ENCODE measurements around the gene CACNA1C.

The CACNA1C gene

DNA sequence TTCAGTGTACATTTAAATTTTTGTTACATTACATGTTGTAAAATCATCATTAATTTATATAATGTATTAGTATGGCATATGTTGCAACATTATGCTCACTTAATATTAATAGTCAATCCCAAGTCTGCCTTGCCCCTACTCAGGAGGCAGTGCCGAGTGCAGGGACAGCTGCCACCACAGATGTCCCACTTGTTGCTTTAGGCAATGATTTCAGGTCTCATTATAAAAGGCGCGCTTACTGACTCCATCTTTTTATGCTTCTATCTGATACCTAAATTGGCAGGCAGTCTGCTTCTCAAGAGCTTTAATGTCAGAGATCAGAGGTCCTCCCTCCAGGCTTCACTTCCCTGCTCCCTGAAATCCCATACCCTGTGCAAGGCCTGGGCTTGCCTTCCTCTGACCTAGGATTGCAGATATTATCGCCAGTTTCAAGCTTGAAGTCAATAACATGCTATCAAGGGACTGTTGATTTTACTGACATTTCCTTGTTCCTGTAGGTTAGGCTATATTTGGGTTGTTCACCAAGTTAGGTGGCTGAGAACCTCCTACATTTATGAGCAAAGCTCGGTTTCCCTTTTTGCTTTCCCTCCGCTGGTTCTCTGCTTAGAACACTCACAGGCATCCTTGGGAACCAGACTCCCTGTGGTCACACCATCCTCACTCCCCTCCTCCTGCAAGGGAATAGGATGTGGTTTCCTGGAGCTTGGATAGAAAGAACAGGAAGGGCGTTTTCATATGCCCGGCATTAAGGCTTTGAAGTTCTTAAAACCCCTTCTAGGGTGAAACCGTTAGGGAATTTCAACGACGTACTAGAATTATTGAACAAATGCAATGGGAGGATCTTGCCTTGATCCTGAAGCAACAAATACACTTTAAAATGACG lies 533.6 kb downstream of the CACNA1C start:
- DNase-seq (ENCODE audit: insufficient read length, low spot score) (no peak), FAIRE-seq (no peak)

DNA sequence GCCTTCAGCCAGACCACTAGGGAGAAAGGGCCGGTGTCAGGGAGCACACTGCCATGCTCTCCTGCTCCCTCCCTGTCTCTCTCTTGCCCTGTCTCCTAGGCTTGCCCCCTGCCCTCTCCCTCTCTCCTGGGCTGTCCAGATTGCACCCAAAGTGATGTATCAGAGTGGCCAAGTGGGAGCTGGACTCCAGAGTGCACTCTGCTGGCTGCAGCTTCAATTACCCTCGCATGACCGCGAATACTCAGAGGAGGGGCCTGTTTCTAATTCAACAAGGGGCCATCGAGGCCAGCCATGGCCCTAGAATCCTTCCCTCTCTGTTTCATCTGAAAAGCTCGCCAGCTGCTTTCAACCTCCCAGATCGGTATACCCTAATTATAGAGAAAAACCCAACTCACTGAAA lies 535.6 kb downstream of the CACNA1C start:
- no peak for DNase-seq (ENCODE audit: insufficient read length, low spot score)

DNA sequence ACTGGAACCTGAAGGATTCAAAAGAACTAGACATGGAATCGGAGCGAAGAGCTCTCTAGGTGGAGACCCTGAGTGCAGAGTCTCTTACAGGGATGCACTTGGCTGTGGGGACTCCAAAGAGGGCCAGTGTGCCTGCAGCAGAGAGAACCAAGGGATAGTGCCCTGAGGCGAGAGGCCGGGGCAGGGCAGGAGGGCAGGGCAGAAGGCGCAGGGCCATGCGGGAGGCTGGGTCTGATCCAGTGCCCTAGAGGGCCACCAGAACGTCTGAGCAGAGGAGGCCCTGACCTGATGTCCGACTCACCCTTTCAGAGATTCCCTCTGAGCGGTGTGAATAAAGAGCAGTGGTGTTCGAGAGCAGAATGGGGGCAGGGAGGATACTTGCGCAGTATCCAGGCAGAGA lies 536.6 kb downstream of the CACNA1C start:
- DNase-seq (ENCODE audit: insufficient read length, low spot score) = no peak
- FAIRE-seq = no peak

More for the DNA sequence above, 535.6 kb downstream of the CACNA1C start:
- no peak for FAIRE-seq

DNA sequence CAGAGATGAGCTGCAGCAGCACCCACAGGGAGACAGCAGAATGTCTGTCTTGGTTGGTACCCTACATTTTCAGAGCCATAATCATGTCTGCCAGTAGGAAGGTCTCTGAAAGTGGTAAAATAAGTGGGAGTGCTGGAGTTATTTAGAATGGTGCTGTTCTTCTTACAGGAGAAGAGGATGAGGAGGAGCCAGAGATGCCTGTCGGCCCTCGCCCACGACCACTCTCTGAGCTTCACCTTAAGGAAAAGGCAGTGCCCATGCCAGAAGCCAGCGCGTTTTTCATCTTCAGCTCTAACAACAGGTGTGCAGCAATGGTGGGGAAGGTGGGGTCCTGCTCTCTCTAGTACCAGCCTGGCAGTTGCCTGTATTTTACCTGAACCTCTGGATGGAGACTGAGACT lies 540.3 kb downstream of the CACNA1C start:
- no peak for DNase-seq (ENCODE audit: insufficient read length, low spot score)
- no peak for FAIRE-seq

DNA sequence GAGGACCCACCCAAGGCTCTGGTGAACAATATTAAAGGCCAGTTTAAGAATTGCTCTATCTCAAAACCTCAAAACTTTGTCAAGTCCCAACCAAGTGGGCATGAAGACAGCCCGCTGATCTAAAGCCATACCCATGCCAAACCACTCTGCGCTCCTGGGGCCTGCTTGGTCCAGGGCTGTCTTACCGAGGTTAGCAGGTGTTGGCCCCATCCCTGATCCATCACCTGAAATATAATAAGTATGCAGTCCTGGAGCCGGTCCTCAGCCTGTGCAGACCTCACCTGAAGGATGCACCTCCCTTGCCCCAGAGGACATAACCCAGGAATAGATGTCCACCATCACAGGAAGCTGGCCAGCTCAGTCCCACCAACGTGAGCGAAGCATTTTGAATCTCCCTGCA lies 543.7 kb downstream of the CACNA1C start:
- DNase-seq (ENCODE audit: insufficient read length, low spot score) (no peak), FAIRE-seq (no peak)

DNA sequence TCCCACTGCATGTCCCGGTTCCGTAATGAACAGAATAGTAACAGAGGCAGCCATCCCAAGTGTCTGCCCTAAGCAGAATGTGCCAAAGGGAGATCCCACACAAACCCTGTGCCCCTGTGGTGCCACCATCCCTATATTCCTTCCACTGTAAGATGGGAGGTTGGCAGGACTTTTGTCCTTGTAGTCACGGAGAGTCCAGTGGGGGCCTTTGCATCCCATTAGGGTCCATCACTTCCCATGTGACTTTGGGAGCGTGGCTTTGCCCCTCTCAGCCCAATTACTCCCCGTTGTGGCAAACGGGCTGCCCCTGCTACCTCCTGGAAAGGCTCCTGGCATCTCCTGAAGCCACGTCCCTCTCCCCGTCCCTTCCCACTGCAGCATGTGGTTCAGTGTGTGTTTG lies 552.5 kb downstream of the CACNA1C start:
- FAIRE-seq (no peak), DNase-seq (ENCODE audit: insufficient read length, low spot score) (no peak)

DNA sequence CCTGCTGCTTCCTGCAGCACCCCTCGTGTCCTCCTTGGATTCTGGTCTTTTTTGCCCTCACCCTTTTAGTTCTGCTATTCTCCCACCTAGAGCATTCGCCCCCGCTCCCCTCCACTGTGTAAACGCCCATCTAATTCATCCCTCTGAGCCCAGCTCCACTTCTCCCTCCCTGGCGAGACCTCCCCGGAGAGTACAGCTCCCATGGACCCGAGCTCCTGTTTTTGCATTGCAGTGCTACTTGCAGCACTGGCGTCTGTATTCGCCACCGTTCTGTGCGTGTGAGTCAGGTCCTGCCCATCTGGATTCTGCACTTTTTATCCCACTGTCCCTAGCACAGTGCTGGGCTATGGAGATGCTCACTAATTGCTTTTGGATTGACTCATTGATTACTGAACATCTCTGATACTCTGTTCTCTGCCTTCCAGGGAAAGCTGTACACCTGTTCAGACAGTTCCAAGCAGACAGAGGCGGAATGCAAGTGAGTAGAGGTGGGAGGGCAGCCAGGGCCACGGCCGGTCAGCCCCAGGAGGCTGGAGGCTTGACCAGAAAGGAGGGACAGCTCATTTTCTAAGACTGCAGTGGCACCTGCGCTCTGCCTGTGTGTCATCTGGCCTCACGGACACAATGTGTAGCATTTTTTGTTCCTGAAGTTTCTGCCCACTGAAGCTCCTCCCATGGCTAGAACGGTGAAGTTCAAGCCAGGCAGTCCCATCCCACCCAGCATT lies 553.6 kb downstream of the CACNA1C start:
- DNase-seq (ENCODE audit: insufficient read length, low spot score) (no peak), FAIRE-seq (no peak)

DNA sequence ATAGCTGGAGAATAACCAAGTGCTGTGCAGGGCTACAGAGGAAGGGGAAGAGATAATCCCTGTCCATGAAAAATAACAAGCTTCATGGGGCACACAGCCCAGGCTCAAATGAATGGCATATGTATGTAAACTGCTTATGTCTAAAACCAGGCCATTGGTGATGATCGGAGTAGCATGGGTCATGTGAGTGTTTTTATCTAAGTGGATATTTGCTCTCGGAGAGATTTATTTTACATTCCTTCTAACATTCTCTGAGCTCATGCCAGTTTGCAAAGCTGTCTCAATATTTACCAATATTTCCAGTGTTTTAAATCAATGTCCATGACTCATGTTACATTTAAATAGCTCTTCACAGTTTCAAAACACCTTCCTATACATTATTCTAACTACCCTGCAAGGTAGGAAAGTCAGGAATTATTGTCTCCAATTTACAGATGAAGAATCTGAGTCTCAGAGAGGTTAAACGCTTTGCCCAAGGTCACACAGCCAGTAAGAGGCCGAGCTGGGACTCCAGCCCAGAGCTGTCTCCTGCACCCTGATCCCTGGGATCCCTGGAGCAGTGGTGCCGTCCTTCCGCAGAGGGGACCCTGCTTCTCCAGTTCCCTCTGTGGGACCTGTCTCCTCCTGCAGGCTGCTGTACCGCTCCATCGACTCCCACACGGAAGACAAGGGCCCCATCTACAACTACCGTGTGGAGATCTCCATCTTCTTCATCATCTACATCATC lies 555.3 kb downstream of the CACNA1C start:
- DNase-seq (ENCODE audit: insufficient read length, low spot score) (no peak), FAIRE-seq (no peak)

DNA sequence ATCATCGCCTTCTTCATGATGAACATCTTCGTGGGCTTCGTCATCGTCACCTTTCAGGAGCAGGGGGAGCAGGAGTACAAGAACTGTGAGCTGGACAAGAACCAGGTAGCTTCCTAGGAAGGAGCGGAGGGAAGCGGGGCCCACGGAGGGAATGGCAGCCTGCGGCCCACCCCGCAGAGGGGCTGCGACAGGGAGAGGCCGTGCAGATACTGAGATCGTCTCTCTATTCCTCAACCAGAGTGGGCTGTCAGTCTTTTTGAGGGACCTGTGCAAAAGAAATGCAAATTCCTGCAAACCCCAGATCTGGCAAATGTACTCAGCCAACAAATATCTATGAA lies 555.8 kb downstream of the CACNA1C start:
- no peak for FAIRE-seq

DNA sequence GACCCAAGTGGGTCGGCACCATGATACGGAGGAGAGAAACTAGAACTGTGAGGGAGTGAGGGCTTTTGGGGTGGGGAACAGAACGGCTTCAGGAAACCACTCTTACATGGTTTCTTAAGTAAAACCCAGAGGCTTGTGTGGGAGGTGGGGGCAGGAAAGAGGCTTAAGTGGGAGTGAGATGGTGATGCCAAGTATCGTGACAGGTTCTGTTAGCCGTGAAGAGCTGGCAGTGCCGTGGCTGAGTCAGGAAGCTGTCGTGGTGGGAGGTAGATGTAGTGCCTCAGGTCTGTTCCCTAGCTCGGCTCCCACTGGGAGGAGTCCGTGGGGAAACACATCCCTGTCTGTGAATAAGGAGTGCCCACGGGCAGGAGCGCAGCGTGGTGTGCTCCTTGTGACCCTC lies 556.2 kb downstream of the CACNA1C start:
- DNase-seq (ENCODE audit: insufficient read length, low spot score) (no peak), FAIRE-seq (no peak)

More for the DNA sequence above, 555.8 kb downstream of the CACNA1C start:
- DNase-seq (ENCODE audit: insufficient read length, low spot score) = no peak

DNA sequence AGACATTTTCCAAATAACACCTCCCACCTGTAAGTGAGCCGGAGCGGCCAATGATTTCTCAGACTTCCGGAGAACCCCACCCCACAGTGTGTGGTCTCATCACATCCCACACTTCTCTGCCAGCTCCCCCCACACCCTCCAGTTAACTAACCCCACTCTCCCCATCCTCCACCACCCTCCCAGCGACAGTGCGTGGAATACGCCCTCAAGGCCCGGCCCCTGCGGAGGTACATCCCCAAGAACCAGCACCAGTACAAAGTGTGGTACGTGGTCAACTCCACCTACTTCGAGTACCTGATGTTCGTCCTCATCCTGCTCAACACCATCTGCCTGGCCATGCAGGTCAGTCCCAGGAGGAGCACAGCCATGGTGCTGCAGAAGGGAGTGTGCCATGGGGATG lies 557.6 kb downstream of the CACNA1C start:
- no peak for FAIRE-seq

DNA sequence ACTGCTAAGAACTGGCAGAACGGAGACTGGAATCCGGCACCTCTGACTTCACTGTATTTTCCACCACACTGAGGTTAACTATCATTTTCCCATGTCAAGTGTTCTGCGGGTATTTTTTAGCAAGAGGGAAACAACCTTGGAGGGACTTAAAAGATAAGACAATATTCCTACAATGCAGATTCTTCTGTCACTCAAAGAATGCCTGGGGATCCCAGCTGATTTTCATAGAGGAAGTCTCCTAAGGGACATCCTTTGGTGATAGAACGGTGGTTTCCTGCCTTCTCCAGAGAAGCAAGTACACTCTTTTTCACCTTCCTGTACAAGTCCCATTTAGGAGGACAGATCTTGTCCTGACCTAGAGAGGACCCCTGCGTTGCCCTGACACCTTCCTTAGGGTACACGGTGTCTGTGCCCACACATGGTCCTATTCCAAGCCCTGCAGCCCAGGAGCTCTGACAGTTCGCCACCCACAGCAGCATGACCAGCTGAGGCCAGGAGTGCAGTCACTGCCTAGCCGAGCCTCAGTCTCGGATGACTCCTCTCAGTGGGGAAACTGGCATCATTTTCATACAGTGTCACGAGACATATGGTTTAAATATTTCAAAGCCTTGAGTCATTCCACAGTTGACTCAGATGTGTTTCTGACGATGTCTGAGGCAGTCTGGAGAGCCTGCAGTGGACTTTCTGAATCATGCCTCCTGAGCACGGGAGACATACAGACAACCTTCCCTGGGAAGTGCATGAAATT lies 560.7 kb downstream of the CACNA1C start:
- no peak for FAIRE-seq
- no peak for DNase-seq (ENCODE audit: insufficient read length, low spot score)

More for the DNA sequence above, 557.6 kb downstream of the CACNA1C start:
- DNase-seq (ENCODE audit: insufficient read length, low spot score) = no peak

DNA sequence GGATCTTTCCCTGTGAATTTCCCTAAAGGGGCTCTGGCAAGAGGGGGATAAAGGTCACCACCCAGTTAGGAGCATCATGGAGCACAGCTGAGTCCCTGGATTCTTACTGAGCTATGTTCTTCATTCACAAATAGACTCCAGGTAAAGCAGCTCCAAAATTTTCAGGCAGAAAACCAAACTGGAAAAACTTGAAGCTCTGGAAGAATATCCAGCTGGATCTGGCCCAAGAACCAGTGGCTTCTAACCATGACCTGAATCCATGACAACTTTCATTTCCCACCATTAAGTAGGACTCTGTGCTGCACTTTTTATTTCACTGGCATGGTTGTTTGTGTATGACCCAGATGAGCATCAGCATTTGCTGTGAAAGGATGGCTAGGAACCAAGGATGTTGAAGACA lies 561.6 kb downstream of the CACNA1C start:
- DNase-seq (ENCODE audit: insufficient read length, low spot score) (no peak), FAIRE-seq (no peak)

DNA sequence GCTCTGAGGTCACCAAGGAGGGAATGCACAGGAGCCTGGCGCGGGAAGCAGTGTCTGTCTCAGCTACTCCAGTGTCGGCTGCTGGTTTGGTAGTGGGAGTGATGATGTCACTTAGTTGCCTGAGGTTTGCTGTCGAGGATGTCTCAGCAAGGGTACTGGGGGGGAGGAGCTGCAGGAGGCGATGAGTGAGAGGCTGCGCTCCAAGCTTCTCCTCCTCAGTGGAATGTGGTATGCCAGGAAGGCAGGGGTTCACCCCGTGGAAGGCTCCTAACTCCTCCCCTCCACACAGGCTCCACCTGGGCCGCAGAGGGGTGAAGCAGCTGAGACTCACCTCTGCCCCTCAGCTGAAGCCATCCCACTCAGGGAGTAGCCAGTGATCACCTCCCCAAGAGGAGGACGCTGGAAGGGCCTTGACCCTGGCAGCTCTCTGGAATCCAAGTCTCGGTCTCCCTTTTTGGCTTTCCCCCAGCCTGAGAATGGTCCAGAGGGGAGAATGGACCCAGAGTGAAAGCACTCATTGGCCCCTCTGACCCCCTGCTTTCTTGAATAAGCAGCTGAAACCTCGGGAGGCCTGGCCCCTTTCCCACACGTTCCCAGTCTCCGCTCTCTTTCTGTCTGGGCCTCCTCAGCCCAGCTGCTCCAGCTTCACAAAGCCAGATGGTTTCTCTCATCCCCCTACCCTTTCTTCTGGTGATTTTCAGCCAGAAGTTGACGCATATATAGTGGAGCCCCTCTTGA lies 563.0 kb downstream of the CACNA1C start:
- DNase-seq (ENCODE audit: insufficient read length, low spot score) = no peak
- no peak for FAIRE-seq

DNA sequence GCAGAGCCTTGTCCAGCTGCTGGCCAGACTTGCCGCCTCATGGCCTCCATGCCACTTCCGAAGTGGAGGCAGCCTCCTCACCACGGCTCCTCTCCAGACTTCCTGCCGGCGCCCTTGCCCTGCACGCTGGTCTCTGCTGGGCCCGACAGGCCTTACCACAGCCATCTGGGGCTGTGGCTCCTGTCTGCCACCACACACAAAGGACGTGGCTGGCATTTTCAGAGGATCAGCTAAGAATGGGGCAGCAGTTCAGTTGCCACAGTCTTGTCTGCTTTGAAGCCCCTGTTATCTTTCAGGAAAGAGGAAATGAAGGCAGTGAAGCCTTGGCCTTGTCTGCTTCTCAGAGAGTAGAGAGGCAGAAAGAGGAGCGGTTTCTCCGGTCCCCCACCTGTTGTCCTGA lies 564.0 kb downstream of the CACNA1C start:
- DNase-seq (ENCODE audit: insufficient read length, low spot score) (no peak), FAIRE-seq (no peak)

DNA sequence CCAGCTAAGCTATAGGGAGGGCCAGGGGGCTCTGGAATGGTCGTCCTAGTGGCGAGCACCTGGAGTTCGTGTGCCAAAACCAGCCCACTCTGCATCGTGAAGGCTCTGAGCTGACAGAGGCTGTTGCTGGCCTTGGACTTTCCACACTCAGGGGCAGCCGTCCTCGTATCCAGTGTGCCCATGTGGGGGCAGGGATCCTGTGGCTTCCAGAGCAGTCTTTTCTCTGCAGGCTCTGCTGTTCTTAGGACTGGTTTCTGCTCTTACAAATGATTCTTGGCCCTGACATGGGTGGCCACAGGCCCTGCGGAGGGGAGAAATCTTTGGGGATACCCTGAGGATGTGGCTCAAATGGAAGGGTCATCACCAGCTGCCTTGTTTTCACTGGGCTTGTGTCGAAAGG lies 564.6 kb downstream of the CACNA1C start:
- no peak for DNase-seq (ENCODE audit: insufficient read length, low spot score)
- no peak for FAIRE-seq

DNA sequence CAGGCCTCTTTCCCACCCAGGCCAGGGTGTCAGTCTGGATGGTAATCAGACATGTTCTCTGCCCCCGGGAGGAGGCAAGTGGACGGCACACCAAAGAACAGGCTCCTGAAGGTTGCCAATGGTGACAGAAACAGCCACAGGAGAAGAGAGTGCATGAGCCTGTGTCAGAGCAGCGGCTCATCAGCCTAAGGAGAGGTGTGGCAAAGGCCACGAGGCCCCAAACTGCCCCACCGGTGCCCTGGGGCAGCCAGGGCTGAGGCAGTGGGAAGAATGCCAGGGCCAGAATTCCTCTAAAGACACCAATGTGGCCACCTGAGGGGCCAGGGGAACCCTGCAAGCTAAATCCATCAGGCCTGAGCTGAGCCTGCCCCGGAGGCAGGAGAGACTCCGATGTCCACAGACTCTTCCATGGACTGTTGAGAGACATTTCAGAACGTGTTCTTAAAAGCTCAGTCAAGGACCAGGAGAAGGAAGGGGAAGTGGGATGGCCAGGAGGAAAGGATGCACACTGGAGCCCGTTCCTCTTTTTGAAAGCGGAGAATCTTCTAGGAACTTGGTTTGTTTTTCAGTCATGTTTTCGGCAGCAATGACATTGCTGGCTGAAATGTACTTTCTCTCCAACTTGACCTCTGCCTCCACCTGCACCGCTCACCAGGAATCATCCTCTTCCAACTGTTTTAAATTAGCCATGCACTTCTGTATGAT lies 565.7 kb downstream of the CACNA1C start:
- FAIRE-seq (no peak), DNase-seq (ENCODE audit: insufficient read length, low spot score) (no peak)

DNA sequence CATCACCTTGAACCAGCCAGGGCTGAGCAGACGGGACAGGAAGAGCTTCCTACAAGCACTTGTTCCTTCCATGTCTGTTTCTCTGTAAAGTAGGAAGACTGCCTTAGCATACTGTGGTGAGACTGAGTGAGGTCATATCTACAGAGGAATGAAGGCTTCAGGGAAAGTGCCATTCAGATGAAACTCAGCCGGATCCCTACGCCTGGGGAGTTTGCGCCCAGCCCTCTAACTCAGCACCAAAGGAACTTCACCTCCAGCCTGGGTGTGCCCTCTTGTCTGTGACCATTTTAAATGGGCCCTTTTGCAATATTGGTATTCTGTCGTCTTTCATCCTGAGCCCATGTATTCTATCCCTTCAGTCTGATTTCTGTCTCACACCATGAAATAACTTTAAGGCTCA lies 566.3 kb downstream of the CACNA1C start:
- DNase-seq (ENCODE audit: insufficient read length, low spot score) (no peak), FAIRE-seq (no peak)

DNA sequence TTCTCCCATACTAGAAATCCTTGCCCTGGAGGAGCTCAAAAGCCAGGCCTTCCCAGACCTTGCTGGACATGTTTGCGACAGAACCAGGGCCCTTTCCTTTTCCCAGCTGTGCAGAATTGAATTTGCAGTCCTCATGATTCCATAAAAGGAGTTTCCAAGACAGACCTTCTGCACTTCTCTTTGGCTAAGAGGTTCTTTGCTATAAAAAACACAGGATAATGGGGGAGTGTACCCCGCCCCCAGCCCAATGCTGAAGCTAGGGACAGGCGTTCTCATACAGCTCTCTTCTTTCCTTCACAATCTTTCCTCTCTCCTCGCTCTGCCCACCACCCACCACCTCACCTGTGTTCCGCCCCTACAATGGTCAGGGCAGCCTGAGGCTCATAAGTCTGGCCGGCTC lies 569.7 kb downstream of the CACNA1C start:
- no peak for FAIRE-seq
- DNase-seq (ENCODE audit: insufficient read length, low spot score) = no peak

DNA sequence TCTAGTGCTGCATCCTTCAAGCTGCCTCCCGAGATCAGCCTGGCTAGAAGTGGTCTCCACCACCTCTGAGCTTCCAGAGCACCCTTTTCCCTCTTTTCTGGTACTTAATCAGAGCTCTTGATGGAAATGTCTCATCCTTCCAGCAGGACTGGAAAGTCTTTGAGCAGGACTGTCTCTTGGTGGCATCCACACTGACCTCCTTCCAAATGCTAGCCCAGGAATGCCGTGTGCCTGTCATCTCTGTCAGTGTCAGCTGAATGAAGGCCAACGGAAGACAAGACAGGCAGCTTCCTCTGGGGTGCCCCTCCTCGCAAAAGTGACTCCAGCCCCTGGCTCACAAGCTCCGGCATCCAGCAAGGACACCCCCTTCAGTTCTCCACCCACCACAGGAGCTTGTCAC lies 570.7 kb downstream of the CACNA1C start:
- FAIRE-seq = no peak
- DNase-seq (ENCODE audit: insufficient read length, low spot score) = no peak
